ENCODE data around the gene UIMC1. TPM values are rescaled to one million over a fixed set of nuclear protein-coding genes. Genes with fewer than 3 reads are reported as not detected.
A peak's percentile ranks its signal among the peaks of the same experiment; 100 is the strongest.

Gene UIMC1
- total and polyA plus RNA-seq, 2 of the 13 experiments (the other 11 are each of a cell fraction or from before 2014, with no cell fraction given) = 18.9 to 32.7 TPM

GRCh38 chr5:177006265-177006972 lies at the start of gene UIMC1 (continued):
- TF ChIP-seq, protein P1, sequence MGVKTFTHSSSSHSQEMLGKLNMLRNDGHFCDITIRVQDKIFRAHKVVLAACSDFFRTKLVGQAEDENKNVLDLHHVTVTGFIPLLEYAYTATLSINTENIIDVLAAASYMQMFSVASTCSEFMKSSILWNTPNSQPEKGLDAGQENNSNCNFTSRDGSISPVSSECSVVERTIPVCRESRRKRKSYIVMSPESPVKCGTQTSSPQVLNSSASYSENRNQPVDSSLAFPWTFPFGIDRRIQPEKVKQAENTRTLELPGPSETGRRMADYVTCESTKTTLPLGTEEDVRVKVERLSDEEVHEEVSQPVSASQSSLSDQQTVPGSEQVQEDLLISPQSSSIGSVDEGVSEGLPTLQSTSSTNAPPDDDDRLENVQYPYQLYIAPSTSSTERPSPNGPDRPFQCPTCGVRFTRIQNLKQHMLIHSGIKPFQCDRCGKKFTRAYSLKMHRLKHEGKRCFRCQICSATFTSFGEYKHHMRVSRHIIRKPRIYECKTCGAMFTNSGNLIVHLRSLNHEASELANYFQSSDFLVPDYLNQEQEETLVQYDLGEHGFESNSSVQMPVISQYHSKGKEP (CRISPR knock-in tag; IDR thresholded peaks at IDR 0.05) = no peak
- TF ChIP-seq CENPBD1 (CRISPR knock-in tag; IDR thresholded peaks at IDR 0.05; ENCODE audit: borderline replicate concordance, low read depth) (no peak), HNRNPK (IDR thresholded peaks at IDR 0.05; ENCODE audit: low read depth, low read length, poor library complexity, severe bottlenecking) (peak; percentile 74), ZNF431 (CRISPR knock-in tag; IDR thresholded peaks at IDR 0.05; ENCODE audit: borderline replicate concordance, low read depth) (0 out of 2 replicates have a peak, but pooled peaks have one; percentile 58), ZNF749 (CRISPR knock-in tag; IDR thresholded peaks at IDR 0.05; ENCODE audit: borderline replicate concordance) (no peak; the same call in 1 of the 2 replicates), MIXL1 (CRISPR knock-in tag; IDR thresholded peaks at IDR 0.05) (no peak), NR2F2 (IDR thresholded peaks at IDR 0.05; ENCODE audit: borderline replicate concordance, low read depth) (no peak), ZSCAN9 (CRISPR knock-in tag; IDR thresholded peaks at IDR 0.05; ENCODE audit: borderline replicate concordance) (peak; percentile 66; the same call in 1 of the 2 replicates), MZF1 (CRISPR knock-in tag; IDR thresholded peaks at IDR 0.05; ENCODE audit: borderline replicate concordance) (no peak), ZMYM4 (CRISPR knock-in tag; IDR thresholded peaks at IDR 0.05) (no peak), AGO1 (IDR thresholded peaks at IDR 0.05; ENCODE audit: low read depth, low read length, poor library complexity, severe bottlenecking) (peak; percentile 35), NFE2 (CRISPR knock-in tag; IDR thresholded peaks at IDR 0.05) (no peak), ZNF569 (CRISPR knock-in tag; IDR thresholded peaks at IDR 0.05; ENCODE audit: borderline replicate concordance) (no peak), IKZF4 (CRISPR knock-in tag; IDR thresholded peaks at IDR 0.05; ENCODE audit: borderline replicate concordance, low read depth, not compliant biosample characterization) (no peak), ZNF678 (CRISPR knock-in tag; IDR thresholded peaks at IDR 0.05) (no peak; the same call in 1 of the 2 replicates), ATF4 (CRISPR knock-in tag; IDR thresholded peaks at IDR 0.05) (no peak), ZBTB42 (CRISPR knock-in tag; IDR thresholded peaks at IDR 0.05) (no peak)
- TF ChIP-seq, protein P2, sequence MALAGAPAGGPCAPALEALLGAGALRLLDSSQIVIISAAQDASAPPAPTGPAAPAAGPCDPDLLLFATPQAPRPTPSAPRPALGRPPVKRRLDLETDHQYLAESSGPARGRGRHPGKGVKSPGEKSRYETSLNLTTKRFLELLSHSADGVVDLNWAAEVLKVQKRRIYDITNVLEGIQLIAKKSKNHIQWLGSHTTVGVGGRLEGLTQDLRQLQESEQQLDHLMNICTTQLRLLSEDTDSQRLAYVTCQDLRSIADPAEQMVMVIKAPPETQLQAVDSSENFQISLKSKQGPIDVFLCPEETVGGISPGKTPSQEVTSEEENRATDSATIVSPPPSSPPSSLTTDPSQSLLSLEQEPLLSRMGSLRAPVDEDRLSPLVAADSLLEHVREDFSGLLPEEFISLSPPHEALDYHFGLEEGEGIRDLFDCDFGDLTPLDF (CRISPR knock-in tag; IDR thresholded peaks at IDR 0.05) = peak; percentile 50
- TF ChIP-seq, protein P3, sequence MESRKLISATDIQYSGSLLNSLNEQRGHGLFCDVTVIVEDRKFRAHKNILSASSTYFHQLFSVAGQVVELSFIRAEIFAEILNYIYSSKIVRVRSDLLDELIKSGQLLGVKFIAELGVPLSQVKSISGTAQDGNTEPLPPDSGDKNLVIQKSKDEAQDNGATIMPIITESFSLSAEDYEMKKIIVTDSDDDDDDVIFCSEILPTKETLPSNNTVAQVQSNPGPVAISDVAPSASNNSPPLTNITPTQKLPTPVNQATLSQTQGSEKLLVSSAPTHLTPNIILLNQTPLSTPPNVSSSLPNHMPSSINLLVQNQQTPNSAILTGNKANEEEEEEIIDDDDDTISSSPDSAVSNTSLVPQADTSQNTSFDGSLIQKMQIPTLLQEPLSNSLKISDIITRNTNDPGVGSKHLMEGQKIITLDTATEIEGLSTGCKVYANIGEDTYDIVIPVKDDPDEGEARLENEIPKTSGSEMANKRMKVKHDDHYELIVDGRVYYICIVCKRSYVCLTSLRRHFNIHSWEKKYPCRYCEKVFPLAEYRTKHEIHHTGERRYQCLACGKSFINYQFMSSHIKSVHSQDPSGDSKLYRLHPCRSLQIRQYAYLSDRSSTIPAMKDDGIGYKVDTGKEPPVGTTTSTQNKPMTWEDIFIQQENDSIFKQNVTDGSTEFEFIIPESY (CRISPR knock-in tag; IDR thresholded peaks at IDR 0.05) = no peak
